Body of pancreas (tissue), 4 donors: ENCODE measurements around the gene SFXN3.

Experiments
- CTCF ChIP-seq, 7 experiments: fragments of 450-650 bp in 4 of 7; fragments of 200-600 bp in 3 of 7; sonication (generic) in 3 of 7; IDR thresholded peaks; one replicate each; pipeline ENCODE4 v1.5.1; 2016 to 2019; ENCODE audit warnings: antibody characterized with exemption in 7 of 7
- POLR2A ChIP-seq, 3 donors: fragments of 450-650 bp; IDR thresholded peaks; one replicate each; pipeline ENCODE4 v1.6.1; 2016; ENCODE audit warnings: antibody characterized with exemption in 3 of 3, mild to moderate bottlenecking in 2 of 3

DNA sequence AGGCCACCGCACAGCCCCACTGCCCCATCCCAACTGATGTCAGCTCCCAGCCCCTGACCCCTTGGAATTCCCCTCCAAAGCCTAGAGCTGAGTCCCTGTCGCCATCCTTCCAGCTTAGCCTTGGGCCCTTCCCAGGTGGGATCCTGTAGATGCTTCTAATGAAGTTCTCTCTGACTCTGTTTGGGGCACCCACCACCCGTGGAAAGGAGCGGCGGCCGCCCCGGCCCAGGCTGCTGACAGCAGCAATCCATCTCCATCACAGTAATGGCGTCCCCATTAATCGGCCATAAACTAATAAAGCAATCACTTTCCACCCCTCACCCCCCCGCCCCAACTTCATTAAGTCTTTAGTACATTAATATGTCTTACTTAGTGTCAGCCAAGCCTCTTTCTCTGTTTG lies 56.3 kb downstream of the SFXN3 start:
- TF ChIP-seq CTCF (IDR thresholded peaks at IDR 0.05) (no peak), POLR2A (IDR thresholded peaks at IDR 0.05) (no peak)
